H1 (cell line): ENCODE results near the gene ACOT2. TPM values are rescaled to one million over a fixed set of nuclear protein-coding genes. Genes with fewer than 3 reads are reported as not detected.

ENCODE experiments used
- polyA plus RNA-seq, 7 experiments: library from polyadenylated mRNA; depleted of rRNA in 3 of 7; stranded (reverse) in 5 of 7; unstranded in 2 of 7; fragments of >200 nt in 5 of 7; fragments of 200-250 nt in 2 of 7; gene quantifications; 1 replicate in 5 of 7; 2 replicates in 1 of 7; 4 replicates in 1 of 7; pipeline versions ENCODE4 v1.2.1 to v1.2.3, GENCODE V29; 2011 to 2013; ENCODE audit warnings: missing spikeins in 2 of 7, mixed read lengths in 2 of 7
- total RNA-seq: library from RNA; stranded (reverse); fragmentation: NEBNext Ultra II Directional; extraction: Animal tissue kit (Norgen Biotek cat#: 25700); gene quantifications from 2 replicates; pipeline ENCODE4 v1.2.1, GENCODE V29; 2021

The ACOT2 gene
- total and polyA plus RNA-seq, 2 of the 8 experiments (the other 6 are each of a cell fraction or from before 2014, with no cell fraction given), result 5.8 to 5.9 TPM

Other genes starting within 250 kb of the ACOT2 start
- 44.3 and 54.3 TPM in 2 replicates for gene NUMB, start 110.7 kb upstream of the ACOT2 start, total RNA-seq
- 78.1 and 88.3 TPM in 2 replicates for gene NUMB, start 110.7 kb upstream of the ACOT2 start, polyA plus RNA-seq (2011; rRNA removed)
- 31.6 and 34.4 TPM in 2 replicates for gene RIOX1, start 78.3 kb upstream of the ACOT2 start, total RNA-seq
- gene RIOX1, start 78.3 kb upstream of the ACOT2 start, polyA plus RNA-seq (2011; rRNA removed), result 27.2 and 36.3 TPM in 2 replicates
- 1.5 and 1.9 TPM in 2 replicates for gene ACOT1, start 32.1 kb upstream of the ACOT2 start, total RNA-seq
- gene ACOT1, start 32.1 kb upstream of the ACOT2 start, polyA plus RNA-seq (2011; rRNA removed), result 4.0 and 4.3 TPM in 2 replicates
- 1.2 TPM in 2 replicates for gene HEATR4, start 10.3 kb upstream of the ACOT2 start, total RNA-seq
- 0.21 and 0.41 TPM in 2 replicates for gene HEATR4, start 10.3 kb upstream of the ACOT2 start, polyA plus RNA-seq (2011; rRNA removed)
- gene ACOT4, start 22.7 kb downstream of the ACOT2 start, total RNA-seq, result 0.48 and 0.80 TPM in 2 replicates
- gene ACOT4, start 22.7 kb downstream of the ACOT2 start, polyA plus RNA-seq (2011; rRNA removed), result 1.1 and 1.2 TPM in 2 replicates
- not detected in 2 replicates for gene ACOT6, start 43.3 kb downstream of the ACOT2 start, total RNA-seq
- gene ACOT6, start 43.3 kb downstream of the ACOT2 start, polyA plus RNA-seq (2011; rRNA removed), result not detected in 2 replicates
- gene DNAL1, start 75.8 kb downstream of the ACOT2 start, total RNA-seq, result 16.8 and 17.2 TPM in 2 replicates
- gene DNAL1, start 75.8 kb downstream of the ACOT2 start, polyA plus RNA-seq (2011; rRNA removed), result 2.0 and 2.8 TPM in 2 replicates
- 52.7 and 55.1 TPM in 2 replicates for gene PNMA1, start 145.2 kb downstream of the ACOT2 start, total RNA-seq
- gene PNMA1, start 145.2 kb downstream of the ACOT2 start, polyA plus RNA-seq (2011; rRNA removed), result 15.8 and 23.3 TPM in 2 replicates